GM21737 (cell line): ENCODE measurements around the gene GMCL2.

Source experiments
- ATAC-seq: cut with Tn5 transposase; IDR thresholded peaks from one replicate; pipeline ENCODE4 v1.9.1; 2021; ENCODE audit warnings: mild to moderate bottlenecking, moderate library complexity; ENCODE audit not compliant: unreplicated experiment

Gene GMCL2

DNA sequence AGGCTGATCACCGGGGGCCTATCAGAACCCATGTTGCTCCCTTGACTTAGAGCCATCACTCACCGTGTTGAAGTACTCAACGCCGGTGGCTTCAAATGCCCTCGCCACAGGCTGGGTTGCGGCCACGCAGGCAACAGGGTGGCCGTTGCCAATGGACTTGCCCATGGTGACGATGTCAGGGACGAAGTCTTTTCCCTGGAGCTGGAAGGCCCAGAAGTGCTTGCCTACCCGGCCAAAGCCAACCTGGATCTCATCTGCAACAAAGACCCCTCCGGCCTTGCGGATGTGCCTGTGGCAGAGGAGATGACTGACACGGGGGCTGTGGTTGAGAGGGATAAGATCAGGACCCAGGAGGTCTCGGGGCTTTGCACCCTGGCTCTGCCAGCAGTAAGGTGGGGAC, 35.1 kb upstream of the GMCL2 start:
- ATAC-seq: no peak

DNA sequence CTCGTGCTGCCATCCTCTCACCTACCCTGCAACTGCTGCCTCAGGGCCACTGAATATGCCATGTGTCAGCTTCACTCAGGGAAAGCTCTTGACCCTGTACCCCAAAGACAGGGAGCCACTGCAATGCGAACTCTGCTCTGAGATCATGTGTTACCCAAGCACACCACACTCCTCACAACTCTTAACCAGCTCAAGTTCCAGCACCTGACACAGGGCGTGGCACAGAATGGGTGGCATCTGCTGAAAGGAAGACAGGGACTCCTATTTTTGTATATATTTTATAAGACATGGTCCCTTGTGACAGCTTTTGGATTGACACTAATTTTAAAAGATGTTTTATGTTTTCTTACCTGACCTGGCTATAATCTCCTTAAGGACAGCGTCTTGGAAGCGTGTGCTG, 34.7 kb upstream of the GMCL2 start:
- ATAC-seq: no peak

DNA sequence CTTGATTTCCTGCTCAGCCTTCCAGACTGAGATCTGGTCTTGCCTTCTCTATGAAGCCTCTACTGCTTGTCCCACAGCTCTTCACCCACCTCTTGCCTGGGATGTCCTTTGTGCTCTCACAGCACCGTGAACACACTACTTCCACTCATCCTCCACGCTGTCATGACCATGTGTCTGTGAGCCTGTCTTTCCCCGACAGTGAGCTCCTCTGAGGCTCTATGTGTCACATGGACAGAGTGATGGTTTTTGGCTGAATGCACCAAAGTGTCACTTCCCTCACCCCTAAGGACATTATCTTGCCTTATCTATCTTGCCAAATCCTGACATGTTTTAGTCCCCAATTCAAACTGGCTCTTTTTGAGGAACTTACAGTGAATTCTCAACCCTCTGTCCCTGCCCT, 34.1 kb upstream of the GMCL2 start:
- no peak for ATAC-seq

DNA sequence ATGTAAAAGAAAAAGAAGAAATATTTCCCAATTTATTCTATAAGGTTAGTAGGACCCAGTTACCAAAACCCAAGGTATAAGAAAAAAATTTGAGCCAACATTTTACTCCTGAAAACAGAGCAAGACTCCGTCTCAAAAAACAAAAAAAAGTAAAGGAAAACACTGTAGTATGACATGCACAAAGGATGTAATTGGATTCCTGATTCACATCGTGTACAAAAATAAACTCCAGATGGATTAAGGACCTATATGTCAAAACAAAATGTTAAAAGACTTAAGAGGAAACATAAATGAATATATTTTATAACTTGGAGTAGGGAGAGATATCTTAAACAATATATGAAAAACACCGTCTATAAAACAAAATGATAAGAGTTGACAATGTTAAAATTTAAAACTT, 31.7 kb upstream of the GMCL2 start:
- no peak for ATAC-seq

DNA sequence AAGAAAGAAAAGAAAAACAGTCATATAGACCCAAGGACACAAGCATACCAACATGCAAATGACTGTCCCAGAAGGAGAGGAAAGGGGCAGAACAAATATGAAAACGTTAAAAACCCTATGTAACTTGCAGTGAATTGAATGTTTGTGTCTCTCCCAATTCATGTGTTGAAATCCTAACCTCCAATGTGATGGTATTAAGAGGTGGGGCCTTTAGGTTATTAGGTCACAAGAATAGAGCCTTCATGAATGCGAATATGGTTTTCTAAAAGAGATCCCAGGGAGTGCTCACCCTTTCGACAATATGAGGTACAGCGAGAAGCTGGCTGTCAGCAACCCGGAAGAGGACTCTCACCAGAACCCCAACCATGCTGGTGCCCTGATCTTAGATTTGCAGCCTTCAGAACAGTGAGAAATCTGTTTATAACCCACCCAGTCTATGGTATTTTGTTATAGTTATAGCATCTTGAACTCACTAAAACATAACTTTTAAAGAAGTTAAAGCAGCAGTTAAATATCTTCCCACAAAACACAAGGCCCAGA, 31.1 kb upstream of the GMCL2 start:
- ATAC-seq: no peak

DNA sequence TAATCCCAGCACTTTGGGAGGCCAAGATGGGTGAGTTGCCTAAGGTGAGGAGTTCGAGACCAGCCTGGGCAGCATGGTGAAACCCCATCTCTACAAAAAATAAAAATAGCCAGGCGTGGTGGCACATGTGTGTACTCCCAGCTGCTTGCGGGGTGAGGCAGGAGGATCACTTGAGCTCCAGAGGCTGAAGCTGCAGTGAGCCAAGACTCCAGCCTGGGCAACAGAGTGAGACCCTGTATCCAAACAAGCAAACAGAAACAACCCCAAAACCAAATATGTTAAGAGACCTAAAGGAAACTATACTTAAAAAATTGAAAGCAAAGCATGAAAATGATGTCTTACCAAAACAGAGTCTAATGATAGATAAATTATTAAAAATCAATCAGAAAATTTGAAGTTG, 29.6 kb upstream of the GMCL2 start:
- no peak for ATAC-seq

DNA sequence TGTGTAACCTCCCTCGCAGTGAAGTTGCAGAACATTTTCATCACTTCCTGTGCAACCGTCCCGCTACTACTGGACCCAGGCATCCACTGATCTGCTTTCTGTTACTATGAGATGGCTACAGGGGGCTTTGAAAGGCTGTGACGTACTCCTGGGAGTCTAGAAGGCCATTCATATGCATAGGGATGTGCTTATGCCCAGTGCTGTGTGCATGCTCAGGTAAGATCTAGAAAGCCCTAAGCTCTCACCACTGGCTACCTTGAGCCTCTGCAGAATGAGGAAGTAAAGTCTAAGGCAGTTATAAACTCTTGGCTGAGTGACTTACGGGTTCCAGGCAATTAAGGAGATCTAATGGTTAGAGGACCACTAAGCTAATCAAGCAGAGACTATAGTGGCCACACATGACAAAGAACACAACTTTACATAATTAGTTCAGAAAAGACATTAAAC, 28.9 kb upstream of the GMCL2 start:
- ATAC-seq: no peak

DNA sequence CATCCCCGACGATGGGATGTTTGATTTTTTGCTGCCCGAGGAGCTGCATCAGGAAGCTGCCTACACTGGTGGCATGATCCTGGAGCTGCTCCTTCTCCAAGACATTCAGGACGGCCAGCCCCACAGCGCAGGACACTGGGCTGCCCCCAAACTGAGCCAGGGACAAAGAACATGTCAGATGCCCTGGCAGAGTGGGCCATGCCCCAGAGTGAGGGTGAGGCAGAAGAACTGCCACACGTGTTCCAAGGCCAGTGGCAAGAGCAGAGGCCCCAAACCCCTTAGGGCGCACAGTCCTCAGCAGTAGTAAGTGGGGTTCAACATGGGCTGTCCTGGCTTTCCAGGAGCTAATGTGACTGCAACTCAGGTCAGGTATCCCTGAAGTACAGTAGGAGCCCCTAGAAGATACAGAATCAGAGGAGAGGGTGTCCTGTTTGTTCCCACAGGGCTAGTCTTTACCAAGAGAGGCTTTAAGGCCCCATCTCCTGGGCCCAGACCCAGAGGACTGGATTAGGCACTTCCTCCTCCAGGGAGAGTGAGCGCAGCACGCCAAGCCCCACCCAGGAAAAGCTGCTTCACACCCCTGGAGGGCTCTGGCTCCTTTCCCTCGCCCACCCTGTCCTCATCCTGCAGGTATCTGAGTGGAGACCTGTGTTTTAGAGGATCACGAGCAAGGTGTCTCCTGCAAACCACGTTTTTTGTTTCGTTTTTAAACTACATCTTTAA, 28.3 kb upstream of the GMCL2 start:
- no peak for ATAC-seq

DNA sequence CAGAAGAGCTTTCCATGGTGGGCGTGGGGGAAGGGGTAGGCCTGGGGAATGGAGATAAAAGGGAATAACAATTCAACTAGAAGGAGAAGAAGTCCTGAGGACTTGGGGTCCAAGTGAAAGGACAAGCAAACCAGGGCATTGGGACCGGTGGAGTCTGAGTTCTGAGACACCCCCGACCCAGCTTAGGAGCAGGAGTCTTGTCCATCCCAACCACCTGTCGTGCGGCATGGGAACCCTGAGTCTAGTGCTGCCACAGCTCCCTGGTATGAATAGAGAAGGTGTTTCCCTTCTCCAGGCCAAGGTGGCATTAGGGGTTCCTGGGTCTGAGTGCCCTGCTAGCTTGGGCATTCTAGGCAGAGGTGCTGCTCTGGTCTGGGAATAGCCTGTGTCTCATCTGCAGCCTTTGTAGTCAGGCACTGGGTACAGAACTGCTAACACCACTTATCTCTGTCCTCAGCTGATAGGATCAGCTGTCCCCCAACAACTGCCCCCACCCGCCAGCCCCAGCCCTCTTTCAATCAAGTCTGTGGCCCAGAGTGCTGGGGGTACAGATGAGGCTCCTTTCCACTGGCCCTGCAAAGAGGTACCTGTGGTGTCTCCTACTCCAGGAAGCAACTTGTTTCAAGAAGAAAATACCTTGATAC, 27.1 kb upstream of the GMCL2 start:
- ATAC-seq: no peak

DNA sequence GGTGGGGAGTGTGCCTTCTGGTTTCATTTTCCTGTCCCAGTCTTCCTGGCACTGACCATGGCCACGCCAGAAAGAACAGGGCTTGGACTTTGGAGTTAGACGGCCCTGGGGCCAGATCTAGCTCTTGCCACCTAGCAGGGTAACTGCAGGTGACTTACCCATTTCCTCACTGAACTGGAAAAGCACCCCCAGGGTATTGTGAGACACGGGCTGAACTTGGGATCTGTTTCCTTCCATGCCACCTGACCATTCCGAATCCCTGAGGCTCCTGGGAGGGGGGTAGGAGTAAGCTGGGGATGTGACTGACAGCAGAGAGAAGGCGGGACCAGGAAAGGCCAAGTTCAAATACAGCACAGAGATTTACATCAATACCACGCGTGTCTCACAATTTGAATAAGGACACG, 26.6 kb upstream of the GMCL2 start:
- ATAC-seq: no peak

DNA sequence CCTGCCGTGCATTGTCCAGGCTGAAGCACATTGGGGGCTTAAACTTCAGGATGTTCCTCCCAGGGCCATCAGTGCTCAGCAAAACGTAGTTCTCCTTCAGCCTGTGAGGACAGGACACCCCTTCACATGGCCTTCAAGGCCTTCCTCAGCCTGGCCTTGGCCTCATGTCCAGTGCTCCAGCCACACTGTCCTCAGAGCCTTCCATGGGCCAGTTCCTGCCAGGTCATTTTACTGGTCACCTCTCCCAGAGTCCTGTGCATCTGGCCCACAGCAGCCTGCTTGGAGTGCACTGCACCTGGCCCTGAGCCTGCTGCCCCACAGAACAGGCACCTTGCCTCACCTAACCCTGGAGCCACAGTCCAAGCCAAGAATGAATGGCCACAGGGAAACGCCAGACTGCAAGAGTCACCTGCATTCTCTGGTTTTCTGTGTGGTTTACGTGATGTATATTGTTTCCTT, 25.9 kb upstream of the GMCL2 start:
- no peak for ATAC-seq

DNA sequence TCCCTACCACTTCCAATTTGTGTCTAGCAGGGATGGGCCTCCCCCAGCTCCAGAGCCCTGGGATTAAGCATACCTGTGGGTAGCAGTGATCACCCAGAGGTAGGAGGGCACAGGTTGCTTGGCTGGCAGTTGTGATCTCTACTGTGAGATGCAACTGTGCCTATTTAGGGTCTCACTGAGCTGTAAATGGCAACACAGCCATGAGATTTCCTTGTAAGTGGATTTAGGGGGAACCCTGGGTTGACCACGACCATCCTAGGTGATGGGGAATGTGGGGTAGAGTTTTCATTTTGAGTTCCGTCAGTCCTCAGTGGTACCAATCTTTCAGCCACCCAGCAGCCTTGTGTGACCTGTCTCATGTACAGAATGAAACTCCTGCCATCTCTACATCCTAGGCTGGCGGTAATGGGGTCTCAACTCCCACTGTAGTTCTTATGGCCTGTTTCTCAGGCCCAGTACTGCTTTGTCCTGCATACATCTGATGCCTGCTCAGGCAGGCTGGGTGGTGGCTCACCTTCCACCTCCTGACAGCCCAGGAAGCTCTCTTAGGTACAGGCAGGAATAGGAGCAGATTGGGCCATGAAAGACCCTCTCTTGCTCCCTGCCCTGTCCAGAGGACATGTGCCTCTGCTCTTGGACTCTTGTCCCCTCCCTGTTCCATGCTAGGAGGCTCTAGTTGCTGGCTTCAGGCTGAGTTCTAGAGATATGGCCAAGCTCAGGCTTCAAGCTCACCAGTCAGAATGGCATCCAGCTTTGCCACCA, 25.3 kb upstream of the GMCL2 start:
- ATAC-seq: no peak

DNA sequence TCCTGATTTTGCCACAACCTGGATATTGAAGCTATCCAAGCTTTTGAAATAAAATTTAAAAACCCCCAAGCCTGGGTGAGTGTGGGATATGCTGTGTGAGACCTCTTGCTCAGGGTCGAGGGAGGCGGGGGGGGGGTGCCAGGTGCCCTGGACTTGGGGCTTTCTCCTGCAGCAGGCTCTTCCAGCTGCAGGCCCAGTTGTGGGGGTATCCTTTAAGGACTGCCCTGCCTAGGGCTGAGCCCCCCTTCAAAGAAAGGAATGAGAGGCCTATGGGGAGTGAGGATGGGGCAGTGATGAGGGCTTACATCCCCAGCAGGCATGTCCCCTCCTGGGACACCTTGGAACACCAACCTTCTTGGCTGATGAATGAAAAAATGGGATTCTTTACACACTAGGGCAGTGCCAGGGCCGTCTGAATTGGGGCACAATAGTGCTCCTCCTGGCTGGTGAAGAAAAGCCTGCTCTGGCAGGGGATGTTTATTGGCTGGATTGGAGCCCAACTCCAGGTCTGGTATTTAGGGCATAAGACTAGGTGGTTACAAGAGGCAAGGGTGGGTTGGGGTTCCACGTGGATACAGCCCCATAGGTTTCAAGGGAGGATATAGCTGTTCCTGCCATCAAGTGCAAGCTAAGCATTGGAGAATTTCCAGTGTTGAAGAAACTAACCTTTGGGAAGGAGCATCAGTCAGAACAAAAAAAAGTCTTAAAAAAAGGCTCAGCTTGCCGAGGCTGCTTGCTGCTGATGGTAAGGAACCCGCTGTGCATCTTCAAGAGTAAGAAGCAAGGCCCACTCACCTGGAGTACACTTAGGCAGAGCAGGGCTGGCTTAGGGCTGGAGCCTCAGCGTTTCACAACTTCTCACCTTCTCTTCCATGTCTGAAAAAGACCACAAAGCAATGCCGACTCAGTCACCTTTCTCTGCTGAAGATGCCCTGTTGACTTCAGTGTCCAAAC, 24.2 kb upstream of the GMCL2 start:
- no peak for ATAC-seq

DNA sequence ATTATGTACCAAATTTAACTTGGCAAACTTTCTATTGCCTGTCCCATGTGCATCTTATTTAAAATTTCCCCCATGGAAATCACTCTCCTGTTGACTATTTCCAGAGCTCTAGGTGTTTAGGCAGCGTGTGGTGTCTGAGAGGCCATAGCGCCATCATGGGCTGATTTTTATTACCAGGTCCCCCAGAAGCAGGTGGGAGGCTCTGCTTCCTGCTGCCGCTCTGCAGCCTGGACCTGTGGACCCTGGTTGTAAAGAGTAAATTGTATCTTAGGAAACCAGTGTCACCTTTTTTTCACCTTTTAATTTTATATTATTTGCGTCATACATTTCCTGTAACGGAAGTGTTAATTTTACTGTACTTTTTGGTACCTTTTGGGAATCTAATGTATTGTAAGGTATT, 23.5 kb upstream of the GMCL2 start:
- ATAC-seq: no peak

DNA sequence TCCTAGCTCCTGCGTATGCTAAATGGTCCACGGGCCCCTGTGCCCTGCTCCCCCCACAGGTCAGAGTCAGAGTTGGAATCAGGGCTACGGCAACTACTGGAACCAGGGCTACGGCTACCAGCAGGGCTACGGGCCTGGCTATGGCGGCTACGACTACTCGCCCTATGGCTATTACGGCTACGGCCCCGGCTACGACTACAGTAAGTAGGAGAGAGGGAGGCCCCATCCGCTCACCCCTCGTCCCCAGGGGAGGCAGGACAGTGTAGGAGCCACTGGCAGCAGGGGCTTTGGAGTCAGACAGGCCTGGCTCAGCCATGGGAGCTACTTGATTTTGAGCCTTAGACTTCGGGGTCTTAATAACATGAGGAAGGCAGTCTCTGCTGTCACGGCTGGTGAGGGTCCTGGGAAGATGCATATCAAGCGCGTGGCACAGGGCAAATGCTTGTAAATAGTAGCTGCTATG, 22.9 kb upstream of the GMCL2 start:
- no peak for ATAC-seq

DNA sequence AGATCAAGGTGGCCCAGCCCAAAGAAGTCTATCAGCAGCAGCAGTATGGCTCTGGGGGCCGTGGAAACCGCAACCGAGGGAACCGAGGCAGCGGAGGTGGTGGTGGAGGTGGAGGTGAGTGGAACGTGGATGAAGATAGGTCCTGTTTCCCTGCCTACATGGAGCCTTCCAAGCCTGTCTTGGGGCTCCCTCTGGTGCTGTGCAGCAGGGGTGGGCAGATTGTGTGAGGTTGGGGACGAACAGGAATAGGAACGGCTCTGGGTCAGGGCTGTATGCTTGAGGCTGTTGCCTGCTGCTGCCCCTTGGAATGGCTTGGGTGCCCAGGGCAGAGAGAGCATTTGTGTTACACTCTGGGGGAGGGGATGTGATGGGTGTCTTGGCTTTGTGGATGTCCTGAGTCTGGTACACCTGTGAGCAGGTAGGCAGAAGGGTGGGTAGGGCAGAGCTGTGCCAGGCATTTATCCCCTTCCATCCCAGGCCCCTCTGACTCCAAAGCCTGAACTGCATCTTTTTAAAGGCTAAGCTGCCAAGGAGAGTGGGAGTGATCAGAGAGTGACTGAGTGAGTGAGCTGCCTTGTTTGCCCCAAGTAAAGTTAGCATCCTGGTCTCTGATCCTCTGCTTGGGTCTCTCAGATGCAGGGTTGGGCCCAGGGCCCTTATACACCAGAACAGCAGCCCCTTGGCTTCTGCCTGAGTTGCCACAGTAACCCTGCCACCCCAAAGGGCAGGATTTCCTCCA, 22.3 kb upstream of the GMCL2 start:
- no peak for ATAC-seq

DNA sequence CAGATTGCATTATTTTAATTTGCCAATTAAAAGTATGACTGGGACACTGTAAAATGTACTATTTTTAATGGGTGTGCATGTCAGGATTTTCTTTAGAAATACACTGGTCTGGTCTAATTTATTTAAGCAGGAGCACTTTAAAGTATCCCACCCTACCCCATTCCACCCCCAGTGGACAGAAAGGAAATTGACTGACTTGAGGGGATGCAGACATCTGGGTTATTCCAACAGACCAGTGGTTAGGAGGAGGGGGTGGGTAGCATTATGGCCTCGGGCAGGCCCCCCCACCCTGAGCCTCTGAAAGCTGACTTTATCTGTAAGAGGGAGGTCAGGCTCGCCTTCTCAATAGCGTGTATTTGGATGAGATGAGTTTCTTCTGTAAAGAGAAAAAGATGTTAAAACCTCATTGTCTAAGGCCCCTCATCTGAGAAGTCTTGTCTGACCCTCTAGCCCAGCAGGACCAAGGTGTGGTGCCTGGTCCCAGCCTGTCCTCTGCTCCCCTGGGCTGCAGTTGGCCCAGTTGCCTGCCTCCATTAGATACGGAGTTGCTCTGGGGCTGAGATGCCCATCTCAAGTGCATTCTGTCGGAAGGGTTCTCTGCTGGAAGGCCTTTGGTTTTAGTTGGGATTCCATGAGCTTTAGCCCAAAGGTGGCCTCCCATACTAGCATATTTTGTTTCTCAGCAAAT, 21.5 kb upstream of the GMCL2 start:
- ATAC-seq: no peak

DNA sequence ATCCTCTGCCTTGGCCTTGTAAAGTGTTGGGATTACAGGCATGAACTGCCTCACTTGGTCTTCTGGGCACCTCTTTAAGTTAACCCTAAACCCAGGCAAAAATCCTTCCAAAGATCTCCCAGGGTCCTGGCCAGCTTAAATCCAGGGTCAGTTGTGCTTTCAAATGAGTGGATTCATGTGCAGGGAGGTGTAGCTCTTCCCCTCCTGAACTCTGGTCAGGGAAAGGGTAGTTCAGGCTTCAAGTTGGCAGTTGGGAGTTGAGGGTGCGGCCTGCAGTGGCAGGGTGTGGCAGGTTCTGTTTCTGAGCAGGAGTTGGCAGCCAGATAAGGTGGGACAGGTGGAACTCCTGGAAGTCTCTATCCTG, 20.7 kb upstream of the GMCL2 start:
- no peak for ATAC-seq

DNA sequence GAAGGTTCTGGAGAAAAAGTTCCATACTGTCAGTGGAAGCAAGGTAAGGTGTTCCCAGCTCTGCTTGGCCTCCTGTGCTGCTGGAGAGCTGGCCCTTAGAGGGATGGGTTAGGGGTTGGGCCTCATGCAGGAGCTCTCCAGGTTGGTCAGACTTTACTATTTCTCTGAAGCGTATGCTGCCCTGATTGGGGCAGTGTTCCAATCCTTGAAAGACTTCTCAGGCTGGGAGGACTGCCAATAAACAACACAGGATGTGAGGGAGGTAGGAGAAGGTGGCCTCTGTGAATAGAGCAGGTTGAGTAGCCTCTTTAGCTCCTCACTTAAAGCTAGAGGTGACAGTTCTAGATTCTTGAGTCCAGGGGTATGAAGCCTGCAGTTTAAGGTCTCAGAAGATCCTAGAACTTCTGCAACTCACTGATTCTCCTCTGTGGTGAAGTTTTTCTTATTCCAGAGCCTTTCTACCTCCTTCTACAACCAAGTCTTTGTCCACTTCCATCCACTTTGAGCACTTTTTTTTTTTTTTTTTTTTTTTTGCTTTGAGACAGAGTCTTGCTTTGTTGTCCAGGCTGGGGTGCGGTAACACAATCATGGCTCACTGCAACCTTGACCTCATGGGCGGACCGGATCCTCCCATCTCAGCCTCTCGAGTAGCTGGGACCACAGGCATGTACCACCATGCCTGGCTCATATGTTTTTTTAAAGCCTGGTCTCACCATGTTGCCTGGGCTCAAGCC, 20.2 kb upstream of the GMCL2 start:
- no peak for ATAC-seq
